DND-41 (cell line): ENCODE results near the gene PLP2.

Experiments
- CTCF ChIP-seq: IDR thresholded peaks from 2 replicates; pipeline ENCODE4 v1.5.1; 2012; ENCODE audit warnings: borderline replicate concordance, low read length, moderate library complexity, mild to moderate bottlenecking; ENCODE audit not compliant: poor library complexity, severe bottlenecking; ENCODE audit errors: extremely low read depth
- EZH2 ChIP-seq: IDR thresholded peaks from 3 replicates; pipeline ENCODE4 v1.6.1; 2012; ENCODE audit warnings: borderline replicate concordance, low read depth, mild to moderate bottlenecking, moderate library complexity, low read length, inconsistent platforms; ENCODE audit not compliant: severe bottlenecking

GRCh38 chrX:49164589-49165360, 6.9 kb upstream of the PLP2 start:
- no peak for TF ChIP-seq CTCF
- no peak for TF ChIP-seq EZH2
